Measurements from ENCODE around the gene STH.
"Not testable (repeated sequence)": the region's sequence is repeated elsewhere in the genome, so short reads cannot be mapped to it uniquely, and the experiment has no call there.

The STH gene, protein sequence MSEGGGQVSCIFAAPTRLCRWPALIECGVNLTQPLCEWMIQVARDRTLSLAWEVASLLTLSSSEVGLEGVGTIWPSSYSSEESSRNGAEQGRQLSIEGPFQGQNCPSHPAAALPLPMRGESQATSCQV

DNA sequence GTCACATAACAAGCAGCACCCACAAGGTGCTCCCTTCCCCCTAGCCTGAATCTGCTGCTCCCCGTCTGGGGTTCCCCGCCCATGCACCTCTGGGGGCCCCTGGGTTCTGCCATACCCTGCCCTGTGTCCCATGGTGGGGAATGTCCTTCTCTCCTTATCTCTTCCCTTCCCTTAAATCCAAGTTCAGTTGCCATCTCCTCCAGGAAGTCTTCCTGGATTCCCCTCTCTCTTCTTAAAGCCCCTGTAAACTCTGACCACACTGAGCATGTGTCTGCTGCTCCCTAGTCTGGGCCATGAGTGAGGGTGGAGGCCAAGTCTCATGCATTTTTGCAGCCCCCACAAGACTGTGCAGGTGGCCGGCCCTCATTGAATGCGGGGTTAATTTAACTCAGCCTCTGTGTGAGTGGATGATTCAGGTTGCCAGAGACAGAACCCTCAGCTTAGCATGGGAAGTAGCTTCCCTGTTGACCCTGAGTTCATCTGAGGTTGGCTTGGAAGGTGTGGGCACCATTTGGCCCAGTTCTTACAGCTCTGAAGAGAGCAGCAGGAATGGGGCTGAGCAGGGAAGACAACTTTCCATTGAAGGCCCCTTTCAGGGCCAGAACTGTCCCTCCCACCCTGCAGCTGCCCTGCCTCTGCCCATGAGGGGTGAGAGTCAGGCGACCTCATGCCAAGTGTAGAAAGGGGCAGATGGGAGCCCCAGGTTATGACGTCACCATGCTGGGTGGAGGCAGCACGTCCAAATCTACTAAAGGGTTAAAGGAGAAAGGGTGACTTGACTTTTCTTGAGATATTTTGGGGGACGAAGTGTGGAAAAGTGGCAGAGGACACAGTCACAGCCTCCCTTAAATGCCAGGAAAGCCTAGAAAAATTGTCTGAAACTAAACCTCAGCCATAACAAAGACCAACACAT, at the start of gene STH:
TSS of gene STH (plus strand) at position 264 of the 913 bp plus-strand sequence. CDS start at position 294, 30 bp downstream.
- H3K36me3 ChIP-seq (ENCODE audit: control insufficient read depth, insufficient read depth, low read length, severe bottlenecking), result no peaks in the 10 kb centered on the region
- H3K4me1 ChIP-seq (ENCODE audit: control insufficient read depth, insufficient read depth, low read length), result peaks cover 20% of the 10 kb centered on the region
- no peaks in the 10 kb centered on the region for H3K27me3 ChIP-seq (replicated peaks; ENCODE audit: control insufficient read depth, insufficient read depth, low read length)
- H3K9me3 ChIP-seq (ENCODE audit: control insufficient read depth, low read length), result no peaks in the 10 kb centered on the region
- H3K9ac ChIP-seq (ENCODE audit: low read length), result no peak within 1 kb of the TSS
- no peak for DNase-seq (ENCODE audit: low read depth)
- H3K4me3 ChIP-seq (ENCODE audit: low read length), result no peak within 1 kb of the TSS

DNA sequence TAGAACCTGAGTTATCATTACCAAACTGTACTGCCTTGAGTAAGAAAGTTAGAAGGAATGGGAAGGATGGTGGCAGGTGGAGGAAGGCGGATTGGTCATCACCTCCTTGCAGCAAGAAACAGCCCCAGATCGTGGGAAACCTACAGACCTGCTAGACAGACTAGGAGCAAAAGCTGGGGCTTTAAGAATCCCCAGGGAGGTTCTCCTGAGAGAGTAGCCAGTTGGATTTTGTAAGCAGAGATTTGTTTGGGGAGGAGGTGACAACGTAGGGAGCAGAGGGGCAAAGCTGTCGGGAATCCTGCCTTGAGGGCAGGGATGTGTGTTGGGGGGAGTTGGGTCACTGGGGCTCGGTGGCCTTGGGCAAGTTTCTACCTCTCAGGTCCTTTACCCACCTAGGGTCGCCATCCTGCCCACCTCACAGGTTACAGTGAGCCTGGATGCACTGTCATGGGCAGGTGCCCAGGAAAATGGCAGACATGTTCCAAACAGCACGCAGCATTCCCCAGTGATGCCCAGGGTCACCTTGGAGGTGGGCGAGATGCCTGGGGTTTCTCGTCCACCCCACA, 49.2 kb upstream of the STH start:
- Histone ChIP-seq H3K4me3 (ENCODE audit: low read length) (no peak overlapping the region), H3K27me3 (replicated peaks; ENCODE audit: control insufficient read depth, insufficient read depth, low read length) (peaks cover 29% of the 10 kb centered on the region), H3K4me1 (ENCODE audit: control insufficient read depth, insufficient read depth, low read length) (peaks cover 14% of the 10 kb centered on the region), H3K9ac (ENCODE audit: low read length) (no peak overlapping the region), H3K9me3 (ENCODE audit: control insufficient read depth, low read length) (no peaks in the 10 kb centered on the region), H3K36me3 (ENCODE audit: control insufficient read depth, insufficient read depth, low read length, severe bottlenecking) (no peaks in the 10 kb centered on the region)
- DNase-seq (ENCODE audit: low read depth), result no peak

- H3K36me3 ChIP-seq (ENCODE audit: control insufficient read depth, insufficient read depth, low read length, severe bottlenecking), result no peaks in the 10 kb centered on the region
- peaks cover 29% of the 10 kb centered on the region for H3K27me3 ChIP-seq (replicated peaks; ENCODE audit: control insufficient read depth, insufficient read depth, low read length)
- peaks cover 14% of the 10 kb centered on the region for H3K4me1 ChIP-seq (ENCODE audit: control insufficient read depth, insufficient read depth, low read length)
- DNase-seq (ENCODE audit: low read depth), result no peak
- no peak overlapping the region for H3K9ac ChIP-seq (ENCODE audit: low read length)
- no peaks in the 10 kb centered on the region for H3K9me3 ChIP-seq (ENCODE audit: control insufficient read depth, low read length)
- no peak overlapping the region for H3K4me3 ChIP-seq (ENCODE audit: low read length)
These were observed 48.2 kb upstream of the STH start for GRCh38 chr17:45950888-45951287.

DNA sequence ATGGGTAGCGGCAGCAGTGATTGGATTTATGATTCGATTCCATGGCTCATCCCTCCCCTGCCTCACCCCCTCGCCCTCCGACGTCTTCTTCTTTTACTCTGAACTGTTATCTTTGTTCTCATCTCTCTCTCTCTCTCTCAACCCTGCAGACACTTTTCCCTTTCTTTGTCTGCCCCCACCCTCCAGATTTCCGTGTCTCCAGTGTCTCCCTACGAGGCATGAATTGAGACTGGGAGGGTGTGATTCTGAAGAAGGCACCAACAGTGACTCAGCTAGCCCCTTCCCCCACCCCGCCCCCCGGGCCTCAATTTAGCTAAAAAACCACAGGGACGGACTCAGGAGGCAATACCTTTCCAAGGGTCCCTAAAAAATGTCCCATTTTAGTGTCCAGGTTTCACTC, 47.6 kb upstream of the STH start:
- H3K4me3 ChIP-seq (ENCODE audit: low read length), result no peak overlapping the region
- DNase-seq (ENCODE audit: low read depth), result no peak
- no peaks in the 10 kb centered on the region for H3K9me3 ChIP-seq (ENCODE audit: control insufficient read depth, low read length)
- H3K4me1 ChIP-seq (ENCODE audit: control insufficient read depth, insufficient read depth, low read length), result peaks cover 14% of the 10 kb centered on the region
- peaks cover 29% of the 10 kb centered on the region for H3K27me3 ChIP-seq (replicated peaks; ENCODE audit: control insufficient read depth, insufficient read depth, low read length)
- no peak overlapping the region for H3K9ac ChIP-seq (ENCODE audit: low read length)
- H3K36me3 ChIP-seq (ENCODE audit: control insufficient read depth, insufficient read depth, low read length, severe bottlenecking), result no peaks in the 10 kb centered on the region

- Histone ChIP-seq H3K4me3 (ENCODE audit: low read length) (no peak overlapping the region), H3K9me3 (ENCODE audit: control insufficient read depth, low read length) (no peaks in the 10 kb centered on the region), H3K36me3 (ENCODE audit: control insufficient read depth, insufficient read depth, low read length, severe bottlenecking) (no peaks in the 10 kb centered on the region), H3K27me3 (replicated peaks; ENCODE audit: control insufficient read depth, insufficient read depth, low read length) (peaks cover 29% of the 10 kb centered on the region), H3K9ac (ENCODE audit: low read length) (no peak overlapping the region), H3K4me1 (ENCODE audit: control insufficient read depth, insufficient read depth, low read length) (peaks cover 9% of the 10 kb centered on the region)
- no peak for DNase-seq (ENCODE audit: low read depth)
These were observed 47.1 kb upstream of the STH start for GRCh38 chr17:45951941-45952340.

DNA sequence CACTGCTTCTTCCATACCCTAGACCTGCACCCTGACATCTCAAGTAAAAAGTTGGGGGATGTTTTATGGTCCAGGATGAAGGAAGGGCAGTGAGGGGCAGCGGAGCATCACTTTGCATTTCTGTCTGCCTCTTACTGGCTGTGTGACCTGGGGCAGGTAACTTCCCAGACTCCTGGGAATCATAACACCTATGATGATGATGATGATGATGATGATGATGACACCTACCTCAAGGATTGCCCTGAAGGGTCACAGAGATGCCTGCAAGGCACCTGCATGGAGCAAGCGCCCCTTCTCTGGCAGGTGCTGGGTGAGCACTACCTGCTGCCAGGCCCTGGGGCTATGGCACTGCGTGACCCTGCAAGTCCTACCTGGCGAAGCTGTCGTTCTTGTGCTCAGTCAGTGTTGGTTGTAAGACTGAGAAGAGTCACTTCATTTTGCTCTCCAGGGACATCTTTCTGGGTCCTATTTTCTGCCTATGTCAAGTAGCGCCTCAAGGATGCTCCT, 46.2 kb upstream of the STH start:
- Histone ChIP-seq H3K9me3 (ENCODE audit: control insufficient read depth, low read length) (no peaks in the 10 kb centered on the region), H3K9ac (ENCODE audit: low read length) (no peak overlapping the region), H3K4me3 (ENCODE audit: low read length) (no peak overlapping the region), H3K36me3 (ENCODE audit: control insufficient read depth, insufficient read depth, low read length, severe bottlenecking) (no peaks in the 10 kb centered on the region), H3K4me1 (ENCODE audit: control insufficient read depth, insufficient read depth, low read length) (peaks cover 6% of the 10 kb centered on the region), H3K27me3 (replicated peaks; ENCODE audit: control insufficient read depth, insufficient read depth, low read length) (peaks cover 29% of the 10 kb centered on the region)
- no peak for DNase-seq (ENCODE audit: low read depth)

GRCh38 chr17:45953561-45953960, 45.5 kb upstream of the STH start:
- H3K9me3 ChIP-seq (ENCODE audit: control insufficient read depth, low read length), result no peaks in the 10 kb centered on the region
- peaks cover 4% of the 10 kb centered on the region for H3K4me1 ChIP-seq (ENCODE audit: control insufficient read depth, insufficient read depth, low read length)
- H3K9ac ChIP-seq (ENCODE audit: low read length), result no peak overlapping the region
- H3K4me3 ChIP-seq (ENCODE audit: low read length), result no peak overlapping the region
- peaks cover 29% of the 10 kb centered on the region for H3K27me3 ChIP-seq (replicated peaks; ENCODE audit: control insufficient read depth, insufficient read depth, low read length)
- H3K36me3 ChIP-seq (ENCODE audit: control insufficient read depth, insufficient read depth, low read length, severe bottlenecking), result no peaks in the 10 kb centered on the region
- no peak for DNase-seq (ENCODE audit: low read depth)

- H3K9me3 ChIP-seq (ENCODE audit: control insufficient read depth, low read length), result no peaks in the 10 kb centered on the region
- H3K4me3 ChIP-seq (ENCODE audit: low read length), result no peak overlapping the region
- peaks cover 26% of the 10 kb centered on the region for H3K27me3 ChIP-seq (replicated peaks; ENCODE audit: control insufficient read depth, insufficient read depth, low read length)
- H3K4me1 ChIP-seq (ENCODE audit: control insufficient read depth, insufficient read depth, low read length), result no peaks in the 10 kb centered on the region
- no peaks in the 10 kb centered on the region for H3K36me3 ChIP-seq (ENCODE audit: control insufficient read depth, insufficient read depth, low read length, severe bottlenecking)
- DNase-seq (ENCODE audit: low read depth), result no peak
- H3K9ac ChIP-seq (ENCODE audit: low read length), result no peak overlapping the region
These were observed 44.1 kb upstream of the STH start for GRCh38 chr17:45954914-45955313.

GRCh38 chr17:45955326-45955725, 43.7 kb upstream of the STH start:
- no peaks in the 10 kb centered on the region for H3K9me3 ChIP-seq (ENCODE audit: control insufficient read depth, low read length)
- H3K36me3 ChIP-seq (ENCODE audit: control insufficient read depth, insufficient read depth, low read length, severe bottlenecking), result no peaks in the 10 kb centered on the region
- H3K4me1 ChIP-seq (ENCODE audit: control insufficient read depth, insufficient read depth, low read length), result no peaks in the 10 kb centered on the region
- peaks cover 22% of the 10 kb centered on the region for H3K27me3 ChIP-seq (replicated peaks; ENCODE audit: control insufficient read depth, insufficient read depth, low read length)
- DNase-seq (ENCODE audit: low read depth), result no peak
- no peak overlapping the region for H3K4me3 ChIP-seq (ENCODE audit: low read length)
- H3K9ac ChIP-seq (ENCODE audit: low read length), result no peak overlapping the region

DNA sequence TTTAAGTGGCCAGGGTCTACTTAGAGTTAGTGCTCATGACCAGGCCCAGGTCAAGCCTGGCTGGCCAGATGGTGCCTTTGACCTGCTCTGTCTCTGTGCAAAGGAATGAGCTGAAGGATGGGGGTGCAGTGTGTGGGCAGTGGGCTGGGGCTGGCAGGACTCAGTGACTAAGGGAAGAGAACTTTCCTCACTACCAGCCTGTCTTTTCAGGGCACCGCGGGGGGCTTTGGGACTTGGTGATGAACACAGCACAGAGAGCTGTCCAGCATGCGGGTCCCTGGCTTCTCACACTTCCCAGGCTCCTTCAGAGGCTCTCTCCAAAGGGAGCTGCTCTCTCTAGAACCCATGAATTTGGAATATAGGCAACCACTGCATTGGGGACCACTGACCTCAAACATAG, 43.0 kb upstream of the STH start:
- Histone ChIP-seq H3K4me1 (ENCODE audit: control insufficient read depth, insufficient read depth, low read length) (no peaks in the 10 kb centered on the region), H3K4me3 (ENCODE audit: low read length) (no peak overlapping the region), H3K27me3 (replicated peaks; ENCODE audit: control insufficient read depth, insufficient read depth, low read length) (peaks cover 17% of the 10 kb centered on the region), H3K9me3 (ENCODE audit: control insufficient read depth, low read length) (no peaks in the 10 kb centered on the region), H3K36me3 (ENCODE audit: control insufficient read depth, insufficient read depth, low read length, severe bottlenecking) (no peaks in the 10 kb centered on the region), H3K9ac (ENCODE audit: low read length) (no peak overlapping the region)
- no peak for DNase-seq (ENCODE audit: low read depth)

- H3K4me3 ChIP-seq (ENCODE audit: low read length); H3K9me3 ChIP-seq (ENCODE audit: control insufficient read depth, low read length); H3K36me3 ChIP-seq (ENCODE audit: control insufficient read depth, insufficient read depth, low read length, severe bottlenecking); DNase-seq (ENCODE audit: low read depth); H3K9ac ChIP-seq (ENCODE audit: low read length); H3K4me1 ChIP-seq (ENCODE audit: control insufficient read depth, insufficient read depth, low read length): not testable (repeated sequence)
- H3K27me3 ChIP-seq (replicated peaks; ENCODE audit: control insufficient read depth, insufficient read depth, low read length), result peaks cover 10% of the 10 kb centered on the region
These were observed 42.3 kb upstream of the STH start for GRCh38 chr17:45956746-45957145.
